Stimulated activated naive B cell treated with anti-CD40 and anti-IgM and Interleukin-4, amounts not matched to agents 10 μg/mL and 1 μg/mL and 100 μg/mL, for 72 hours (primary cell): ENCODE measurements around the gene CEP295NL.
"Not testable (repeated sequence)": the region's sequence is repeated elsewhere in the genome, so short reads cannot be mapped to it uniquely, and the experiment has no call there.

Experiments used
- ATAC-seq, 2 donors: fragments of 150-1000 bp; cut with Tn5 transposase; replicated peaks; 2 replicates each; pipeline ENCODE4 v1.10.0; 2021; ENCODE audit warnings: moderate library complexity in 1 of 2
- DNase-seq: peaks from one replicate; pipeline ENCODE4 v3.0.0; 2021
- H3K27ac Mint-ChIP-seq: one replicate; pipeline ENCODE4 v1.8.0; 2022; ENCODE audit warnings: mild to moderate bottlenecking, mixed read lengths
- H3K27me3 Mint-ChIP-seq, 2 donors: one replicate each; pipeline ENCODE4 v1.8.0; 2022; ENCODE audit warnings: mixed read lengths in 2 of 2
- H3K36me3 Mint-ChIP-seq, 2 donors: one replicate each; pipeline ENCODE4 v1.8.0; 2022; ENCODE audit warnings: mixed read lengths in 2 of 2, mild to moderate bottlenecking in 1 of 2
- H3K4me1 Mint-ChIP-seq, 2 donors: one replicate each; pipeline ENCODE4 v1.8.0; 2022; ENCODE audit warnings: mixed read lengths in 2 of 2, mild to moderate bottlenecking in 1 of 2
- H3K4me3 Mint-ChIP-seq, 2 donors: one replicate each; pipeline ENCODE4 v1.8.0; 2022; ENCODE audit warnings: mild to moderate bottlenecking in 2 of 2, mixed read lengths in 2 of 2, moderate library complexity in 1 of 2
- H3K9me3 Mint-ChIP-seq, 2 donors: one replicate each; pipeline ENCODE4 v1.8.0; 2022; ENCODE audit warnings: mixed read lengths in 2 of 2, mild to moderate bottlenecking in 1 of 2

Gene CEP295NL

GRCh38 chr17:78892936-78893379, 10.0 kb downstream of the CEP295NL start:
- DNase-seq (no peak), ATAC-seq (no peak)
- Mint-ChIP-seq H3K27me3 (no peaks in the 10 kb centered on the region), H3K36me3 (peaks cover 0 to 3% of the 10 kb centered on the region in 2 donors), H3K27ac (no peak overlapping the region), H3K4me1 (peaks cover 46 to 57% of the 10 kb centered on the region in 2 donors), H3K9me3 (no peaks in the 10 kb centered on the region), H3K4me3 (no peak overlapping the region)

- ATAC-seq (no peak), DNase-seq (no peak)
- H3K27me3 Mint-ChIP-seq: no peaks in the 10 kb centered on the region
- no peaks in the 10 kb centered on the region for H3K9me3 Mint-ChIP-seq
- H3K4me1 Mint-ChIP-seq: peaks cover 46 to 57% of the 10 kb centered on the region in 2 donors
- H3K36me3 Mint-ChIP-seq: peaks cover 0 to 3% of the 10 kb centered on the region in 2 donors
- no peak overlapping the region for H3K27ac Mint-ChIP-seq
- no peak overlapping the region for H3K4me3 Mint-ChIP-seq
These were observed 10.5 kb downstream of the CEP295NL start for GRCh38 chr17:78892520-78892919.

- H3K4me3 Mint-ChIP-seq: peak overlapping the region in 1 of 2 donors; percentile 10
- no peaks in the 10 kb centered on the region for H3K27me3 Mint-ChIP-seq
These were observed 10.9 kb downstream of the CEP295NL start for GRCh38 chr17:78892062-78892456.

GRCh38 chr17:78891406-78892061, 11.5 kb downstream of the CEP295NL start:
- Mint-ChIP-seq H3K36me3 (peaks cover 0 to 3% of the 10 kb centered on the region in 2 donors), H3K9me3 (no peaks in the 10 kb centered on the region), H3K4me1 (peaks cover 46 to 62% of the 10 kb centered on the region in 2 donors), H3K27me3 (no peaks in the 10 kb centered on the region), H3K4me3 (no peak overlapping the region), H3K27ac (peak overlapping the region; percentile 87)
- DNase-seq (no peak), ATAC-seq (no peak)

More at GRCh38 chr17:78892062-78892456, 10.9 kb downstream of the CEP295NL start:
- Mint-ChIP-seq H3K4me1 (peaks cover 46 to 57% of the 10 kb centered on the region in 2 donors), H3K9me3 (no peaks in the 10 kb centered on the region), H3K27ac (no peak overlapping the region), H3K36me3 (peaks cover 0 to 3% of the 10 kb centered on the region in 2 donors)
- DNase-seq (no peak), ATAC-seq (no peak)

GRCh38 chr17:78890498-78890897, 12.5 kb downstream of the CEP295NL start:
- Mint-ChIP-seq H3K4me1 (peaks cover 46 to 62% of the 10 kb centered on the region in 2 donors), H3K27me3 (no peaks in the 10 kb centered on the region), H3K27ac (peak overlapping the region; percentile 87), H3K4me3 (peak overlapping the region; percentile 33 to 34), H3K36me3 (peaks cover 0 to 3% of the 10 kb centered on the region in 2 donors), H3K9me3 (no peaks in the 10 kb centered on the region)
- peak; percentile 59 to 71 for ATAC-seq
- DNase-seq: peak; percentile 35

- H3K36me3 Mint-ChIP-seq: not testable (repeated sequence)
- H3K4me1 Mint-ChIP-seq: peaks cover 47 to 62% of the 10 kb centered on the region in 2 donors
These were observed 12.9 kb downstream of the CEP295NL start for GRCh38 chr17:78890096-78890495.

GRCh38 chr17:78889531-78889930, 13.5 kb downstream of the CEP295NL start:
- Mint-ChIP-seq H3K36me3 (peaks cover 0 to 3% of the 10 kb centered on the region in 2 donors), H3K27ac (peak overlapping the region; percentile 88), H3K4me3 (peak overlapping the region; percentile 66 to 75), H3K4me1 (peaks cover 47 to 62% of the 10 kb centered on the region in 2 donors), H3K9me3 (no peaks in the 10 kb centered on the region), H3K27me3 (no peaks in the 10 kb centered on the region)
- peak; percentile 54 for DNase-seq
- peak; percentile 86 to 88 for ATAC-seq

More at GRCh38 chr17:78890096-78890495, 12.9 kb downstream of the CEP295NL start:
- peak; percentile 1 for ATAC-seq
- DNase-seq, H3K27me3 Mint-ChIP-seq, H3K9me3 Mint-ChIP-seq: not testable (repeated sequence)
- Mint-ChIP-seq H3K27ac (peak overlapping the region; percentile 88), H3K4me3 (peak overlapping the region; percentile 66 to 75)

- DNase-seq: no peak
- ATAC-seq: peak; percentile 51 to 55
- no peaks in the 10 kb centered on the region for H3K27me3 Mint-ChIP-seq
- no peaks in the 10 kb centered on the region for H3K9me3 Mint-ChIP-seq
- H3K4me1 Mint-ChIP-seq: peaks cover 47 to 64% of the 10 kb centered on the region in 2 donors
- peak overlapping the region; percentile 88 for H3K27ac Mint-ChIP-seq
- peaks cover 0 to 3% of the 10 kb centered on the region in 2 donors for H3K36me3 Mint-ChIP-seq
- peak overlapping the region; percentile 66 to 75 for H3K4me3 Mint-ChIP-seq
These were observed 14.0 kb downstream of the CEP295NL start for GRCh38 chr17:78888941-78889518.

- Mint-ChIP-seq H3K27ac (peak overlapping the region; percentile 1), H3K4me1 (peaks cover 45 to 62% of the 10 kb centered on the region in 2 donors)
These were observed 16.0 kb downstream of the CEP295NL start for GRCh38 chr17:78886954-78887353.

GRCh38 chr17:78885956-78886355, 17.0 kb downstream of the CEP295NL start:
- no peak overlapping the region for H3K4me3 Mint-ChIP-seq
- H3K27me3 Mint-ChIP-seq: peaks cover 0 to 4% of the 10 kb centered on the region in 2 donors
- no peak for ATAC-seq
- no peak for DNase-seq
- H3K4me1 Mint-ChIP-seq: peaks cover 35 to 52% of the 10 kb centered on the region in 2 donors
- H3K9me3 Mint-ChIP-seq: no peaks in the 10 kb centered on the region
- H3K27ac Mint-ChIP-seq: no peak overlapping the region
- H3K36me3 Mint-ChIP-seq: peaks cover 0 to 1% of the 10 kb centered on the region in 2 donors

More at GRCh38 chr17:78886954-78887353, 16.0 kb downstream of the CEP295NL start:
- Mint-ChIP-seq H3K9me3 (no peaks in the 10 kb centered on the region), H3K27me3 (peaks cover 0 to 4% of the 10 kb centered on the region in 2 donors), H3K4me3 (no peak overlapping the region), H3K36me3 (peaks cover 0 to 1% of the 10 kb centered on the region in 2 donors)
- no peak for DNase-seq
- ATAC-seq: no peak

GRCh38 chr17:78884876-78885667, 17.9 kb downstream of the CEP295NL start:
- H3K36me3 Mint-ChIP-seq: peaks cover 0 to 1% of the 10 kb centered on the region in 2 donors
- H3K9me3 Mint-ChIP-seq: no peaks in the 10 kb centered on the region
- ATAC-seq: no peak
- peaks cover 0 to 4% of the 10 kb centered on the region in 2 donors for H3K27me3 Mint-ChIP-seq
- no peak overlapping the region for H3K27ac Mint-ChIP-seq
- no peak overlapping the region for H3K4me3 Mint-ChIP-seq
- H3K4me1 Mint-ChIP-seq: peaks cover 30 to 45% of the 10 kb centered on the region in 2 donors
- DNase-seq: no peak

- H3K27me3 Mint-ChIP-seq: peaks cover 0 to 4% of the 10 kb centered on the region in 2 donors
- H3K36me3 Mint-ChIP-seq: peaks cover 0 to 1% of the 10 kb centered on the region in 2 donors
- DNase-seq (no peak), ATAC-seq (no peak)
- no peak overlapping the region for H3K27ac Mint-ChIP-seq
- peak overlapping the region in 1 of 2 donors; percentile 88 for H3K4me3 Mint-ChIP-seq
- peaks cover 27 to 45% of the 10 kb centered on the region in 2 donors for H3K4me1 Mint-ChIP-seq
- no peaks in the 10 kb centered on the region for H3K9me3 Mint-ChIP-seq
These were observed 18.7 kb downstream of the CEP295NL start for GRCh38 chr17:78884148-78884825.

GRCh38 chr17:78883533-78884131, 19.4 kb downstream of the CEP295NL start:
- Mint-ChIP-seq H3K27ac (peak overlapping the region; percentile 96), H3K4me1 (peaks cover 25 to 45% of the 10 kb centered on the region in 2 donors), H3K27me3 (peaks cover 4 to 5% of the 10 kb centered on the region in 2 donors), H3K4me3 (peak overlapping the region; percentile 88 to 89), H3K9me3 (no peaks in the 10 kb centered on the region), H3K36me3 (peaks cover 0 to 1% of the 10 kb centered on the region in 2 donors)
- DNase-seq (peak; percentile 5), ATAC-seq (peak; percentile 31 to 36)
